OCI-LY1 (cell line): ENCODE data around the gene ZNF280A.

Source experiments
- EZH2 ChIP-seq: fragments of 200-600 bp; sonication (generic), shearing (Covaris generic); IDR thresholded peaks from 2 replicates; pipeline ENCODE4 v1.8.0; 2017; ENCODE audit warnings: borderline replicate concordance, mixed run types, mild to moderate bottlenecking, antibody characterized with exemption, low read length, moderate library complexity, mixed read lengths
- TF ChIP-seq, protein P1 (sequence below): fragments of 200-600 bp; sonication (generic), shearing (Covaris generic); IDR thresholded peaks from 2 replicates; pipeline ENCODE4 v1.5.1; 2017; ENCODE audit warnings: mild to moderate bottlenecking, antibody characterized with exemption, low read length, moderate library complexity, mixed read lengths

DNA sequence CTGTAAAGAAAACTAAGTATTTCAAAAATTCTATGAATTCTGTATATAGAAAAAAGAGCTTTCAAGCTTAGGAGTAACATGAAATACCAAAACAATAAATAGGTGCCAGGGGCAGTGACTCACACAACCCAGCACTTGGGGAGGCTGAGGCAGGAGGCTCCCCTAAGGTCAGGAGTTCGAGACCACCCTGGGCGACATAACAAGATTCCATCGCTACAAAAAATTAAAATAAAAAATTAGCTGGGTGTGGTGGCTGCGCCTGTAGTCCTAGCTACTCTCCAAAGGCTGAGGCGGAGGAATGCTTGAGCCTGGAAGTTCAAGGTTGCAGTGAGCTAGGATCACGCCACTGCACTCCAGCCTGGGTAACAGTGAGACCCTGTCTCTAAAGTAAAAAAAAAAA lies 33.0 kb downstream of the ZNF280A start:
- no peak for TF ChIP-seq EZH2
- TF ChIP-seq, protein P1, sequence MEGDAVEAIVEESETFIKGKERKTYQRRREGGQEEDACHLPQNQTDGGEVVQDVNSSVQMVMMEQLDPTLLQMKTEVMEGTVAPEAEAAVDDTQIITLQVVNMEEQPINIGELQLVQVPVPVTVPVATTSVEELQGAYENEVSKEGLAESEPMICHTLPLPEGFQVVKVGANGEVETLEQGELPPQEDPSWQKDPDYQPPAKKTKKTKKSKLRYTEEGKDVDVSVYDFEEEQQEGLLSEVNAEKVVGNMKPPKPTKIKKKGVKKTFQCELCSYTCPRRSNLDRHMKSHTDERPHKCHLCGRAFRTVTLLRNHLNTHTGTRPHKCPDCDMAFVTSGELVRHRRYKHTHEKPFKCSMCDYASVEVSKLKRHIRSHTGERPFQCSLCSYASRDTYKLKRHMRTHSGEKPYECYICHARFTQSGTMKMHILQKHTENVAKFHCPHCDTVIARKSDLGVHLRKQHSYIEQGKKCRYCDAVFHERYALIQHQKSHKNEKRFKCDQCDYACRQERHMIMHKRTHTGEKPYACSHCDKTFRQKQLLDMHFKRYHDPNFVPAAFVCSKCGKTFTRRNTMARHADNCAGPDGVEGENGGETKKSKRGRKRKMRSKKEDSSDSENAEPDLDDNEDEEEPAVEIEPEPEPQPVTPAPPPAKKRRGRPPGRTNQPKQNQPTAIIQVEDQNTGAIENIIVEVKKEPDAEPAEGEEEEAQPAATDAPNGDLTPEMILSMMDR = no peak
